ENCODE measurements around the gene NAP1L5. TPM values are rescaled to one million over a fixed set of nuclear protein-coding genes. Genes with fewer than 3 reads are reported as not detected.
A peak's percentile ranks its signal among the peaks of the same experiment; 100 is the strongest.

Gene NAP1L5
- total and polyA plus RNA-seq, 8 donors = 3.2 to 12.5 (median 11.8) TPM

DNA sequence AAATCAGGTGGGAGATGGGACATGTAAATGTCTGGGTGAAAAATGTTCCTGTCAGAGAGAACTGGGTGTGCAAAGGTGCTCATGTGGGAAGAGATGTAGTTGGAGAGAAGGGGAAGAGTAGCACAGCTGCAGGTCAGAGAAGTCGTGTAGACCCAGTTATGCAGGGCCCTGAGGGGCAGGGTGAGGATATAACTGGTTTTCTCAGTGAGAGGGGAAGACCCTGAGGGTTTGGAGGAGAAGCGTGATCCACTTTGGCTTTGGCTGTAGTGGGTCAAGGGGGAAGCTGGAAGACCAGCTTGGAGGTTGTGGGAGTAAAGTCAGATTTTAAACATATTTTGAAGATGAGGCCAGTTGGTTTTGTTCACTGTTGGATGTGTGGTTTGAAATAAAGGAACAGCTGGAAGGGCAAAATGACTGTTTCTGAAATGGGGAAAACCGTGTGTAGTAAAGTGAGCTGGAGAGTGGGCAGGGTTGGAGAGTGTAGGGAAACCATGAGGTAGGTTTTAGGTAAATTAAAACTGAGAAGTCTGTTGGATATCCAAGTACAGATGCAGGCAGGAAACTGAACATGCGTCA lies 44.2 kb downstream of the NAP1L5 start:
- ATAC-seq = no peak

DNA sequence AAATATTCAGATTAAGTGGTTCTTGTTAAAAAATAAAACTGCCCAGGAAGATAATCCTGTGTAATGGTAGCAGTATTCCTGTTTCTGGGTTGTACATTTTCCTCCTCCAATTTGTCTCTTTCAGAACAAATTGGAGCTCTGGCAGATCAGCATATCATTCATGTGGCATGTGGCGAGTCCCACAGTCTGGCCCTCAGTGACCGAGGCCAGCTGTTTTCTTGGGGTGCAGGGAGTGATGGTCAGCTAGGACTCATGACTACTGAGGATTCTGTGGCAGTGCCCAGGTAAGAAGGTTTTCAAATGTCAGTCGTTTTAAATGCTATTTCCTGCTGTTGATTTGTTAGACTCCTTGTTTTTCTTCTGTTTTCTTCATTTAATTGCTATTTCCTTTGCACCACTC lies 47.9 kb downstream of the NAP1L5 start:
- H3K27ac ChIP-seq = no peak overlapping the region
- peaks cover 0 to 10% of the 10 kb centered on the region in 2 donors for H3K36me3 ChIP-seq
- no peak overlapping the region for H3K4me3 ChIP-seq
- H3K4me1 ChIP-seq = no peaks in the 10 kb centered on the region
- no peaks in the 10 kb centered on the region for H3K9me3 ChIP-seq
- TF ChIP-seq, protein P1, sequence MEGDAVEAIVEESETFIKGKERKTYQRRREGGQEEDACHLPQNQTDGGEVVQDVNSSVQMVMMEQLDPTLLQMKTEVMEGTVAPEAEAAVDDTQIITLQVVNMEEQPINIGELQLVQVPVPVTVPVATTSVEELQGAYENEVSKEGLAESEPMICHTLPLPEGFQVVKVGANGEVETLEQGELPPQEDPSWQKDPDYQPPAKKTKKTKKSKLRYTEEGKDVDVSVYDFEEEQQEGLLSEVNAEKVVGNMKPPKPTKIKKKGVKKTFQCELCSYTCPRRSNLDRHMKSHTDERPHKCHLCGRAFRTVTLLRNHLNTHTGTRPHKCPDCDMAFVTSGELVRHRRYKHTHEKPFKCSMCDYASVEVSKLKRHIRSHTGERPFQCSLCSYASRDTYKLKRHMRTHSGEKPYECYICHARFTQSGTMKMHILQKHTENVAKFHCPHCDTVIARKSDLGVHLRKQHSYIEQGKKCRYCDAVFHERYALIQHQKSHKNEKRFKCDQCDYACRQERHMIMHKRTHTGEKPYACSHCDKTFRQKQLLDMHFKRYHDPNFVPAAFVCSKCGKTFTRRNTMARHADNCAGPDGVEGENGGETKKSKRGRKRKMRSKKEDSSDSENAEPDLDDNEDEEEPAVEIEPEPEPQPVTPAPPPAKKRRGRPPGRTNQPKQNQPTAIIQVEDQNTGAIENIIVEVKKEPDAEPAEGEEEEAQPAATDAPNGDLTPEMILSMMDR (IDR thresholded peaks at IDR 0.05) = no peak
- H3K27me3 ChIP-seq = no peaks in the 10 kb centered on the region
- intact Hi-C loops (cut with DNase I) = no loop called here
- ATAC-seq = no peak
- no peak for DNase-seq

More for the DNA sequence above, 44.2 kb downstream of the NAP1L5 start:
- no peaks in the 10 kb centered on the region for H3K4me1 ChIP-seq
- H3K36me3 ChIP-seq = peaks cover 0 to 35% of the 10 kb centered on the region in 2 donors
- no peak overlapping the region for H3K4me3 ChIP-seq
- no peaks in the 10 kb centered on the region for H3K9me3 ChIP-seq
- TF ChIP-seq, protein P1 (IDR thresholded peaks at IDR 0.05) = no peak
- no peak overlapping the region for H3K27ac ChIP-seq
- intact Hi-C loops (cut with DNase I) = no loop called here
- no peak for DNase-seq
- no peaks in the 10 kb centered on the region for H3K27me3 ChIP-seq

DNA sequence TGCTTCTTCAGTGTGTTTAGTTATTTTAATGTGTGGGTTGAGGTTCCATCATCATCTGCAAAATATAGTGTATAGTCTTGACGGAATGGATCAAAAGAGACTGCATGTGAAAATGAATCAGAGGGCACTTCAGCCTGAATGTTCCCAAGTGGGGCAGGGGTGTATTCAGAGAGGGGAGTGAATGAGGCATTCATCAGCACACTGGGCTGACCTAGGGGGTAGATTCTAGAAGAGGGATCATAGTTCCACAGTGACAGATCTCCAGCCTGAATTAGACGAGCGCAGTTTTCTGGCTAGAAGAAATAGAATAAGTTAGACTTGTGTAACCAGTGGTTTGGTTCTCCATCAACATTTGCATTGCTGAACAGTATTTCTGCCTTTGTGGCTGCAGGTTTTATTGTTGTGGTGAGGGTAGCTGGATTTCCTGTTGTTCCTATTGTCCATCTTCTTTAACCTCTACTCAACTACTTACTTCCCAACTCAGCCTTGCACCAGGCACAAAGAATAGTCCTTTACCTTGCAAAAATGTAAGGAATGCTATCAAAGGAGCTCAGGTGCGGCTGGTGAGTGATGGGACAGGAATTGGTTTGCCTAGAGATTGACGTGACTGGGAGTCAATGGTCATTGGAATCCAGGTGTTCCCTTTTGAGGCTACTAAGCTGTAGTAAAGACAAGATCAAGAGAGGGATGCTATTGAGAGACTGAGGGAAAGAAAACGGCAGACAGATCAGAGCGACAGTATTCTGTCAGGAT lies 50.9 kb downstream of the NAP1L5 start:
- DNase-seq (no peak), ATAC-seq (peak; percentile 73)
- TF ChIP-seq, protein P1 (IDR thresholded peaks at IDR 0.05) = no peak
- Histone ChIP-seq H3K36me3 (no peaks in the 10 kb centered on the region), H3K27me3 (no peaks in the 10 kb centered on the region), H3K4me3 (no peak overlapping the region), H3K4me1 (no peaks in the 10 kb centered on the region), H3K9me3 (peaks cover 0 to 12% of the 10 kb centered on the region in 2 donors), H3K27ac (no peak overlapping the region)
- intact Hi-C loops (cut with DNase I) = no loop called here

DNA sequence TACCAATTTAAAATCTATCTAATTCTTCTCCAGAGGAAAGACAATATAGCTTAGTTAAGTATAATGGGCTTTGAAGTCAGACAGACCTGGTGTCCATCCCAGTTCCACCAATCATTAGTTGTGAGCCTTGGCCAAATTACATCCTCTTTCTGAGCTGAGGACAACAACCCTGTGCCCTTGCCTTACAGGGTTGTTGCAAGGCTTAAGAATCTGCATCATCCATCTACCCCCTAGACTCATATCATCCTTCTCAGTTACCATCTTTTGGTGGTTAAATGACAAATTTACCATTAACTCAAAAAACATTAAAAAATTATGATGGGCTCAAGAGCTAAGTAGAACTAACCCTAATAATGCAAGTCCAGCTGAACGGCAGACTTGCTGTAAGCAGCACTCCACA lies 51.6 kb downstream of the NAP1L5 start:
- H3K9me3 ChIP-seq = peaks cover 0 to 12% of the 10 kb centered on the region in 2 donors
- no peaks in the 10 kb centered on the region for H3K27me3 ChIP-seq
- no peak for DNase-seq
- TF ChIP-seq, protein P1 (IDR thresholded peaks at IDR 0.05) = no peak
- H3K4me1 ChIP-seq = no peaks in the 10 kb centered on the region
- no peak overlapping the region for H3K27ac ChIP-seq
- ATAC-seq = no peak
- no peak overlapping the region for H3K4me3 ChIP-seq
- H3K36me3 ChIP-seq = no peaks in the 10 kb centered on the region
- intact Hi-C loops (cut with DNase I) = no loop called here

Other genes with a start within 250 kb of the NAP1L5 start
- 1 to 10 TPM; 5.5 to 8.0 TPM for gene HERC5, start 240.7 kb downstream of the NAP1L5 start, total RNA-seq
- 1 to 10 TPM; 4.4 to 6.1 (median 5.2) TPM for gene HERC5, start 240.7 kb downstream of the NAP1L5 start, polyA plus RNA-seq (ENCODE audit: insufficient read length in 6 of 6)
- gene PYURF, start 174.1 kb downstream of the NAP1L5 start, total RNA-seq = 10 to 100 TPM; 63.5 to 67.1 TPM
- 100 to 1,000 TPM; 103 to 120 (median 110) TPM for gene PYURF, start 174.1 kb downstream of the NAP1L5 start, polyA plus RNA-seq (ENCODE audit: insufficient read length in 6 of 6)
- gene HERC3, start 105.3 kb downstream of the NAP1L5 start, total RNA-seq = 10 to 100 TPM; 31.9 to 43.8 TPM
- gene HERC3, start 105.3 kb downstream of the NAP1L5 start, polyA plus RNA-seq (ENCODE audit: insufficient read length in 6 of 6) = 10 to 100 TPM; 17.1 to 23.7 (median 20.1) TPM

All from left lung (tissue), 10 donors.